IMR-90 (cell line): Measurements from ENCODE around the gene RELN.

Experiments
- CEBPB ChIP-seq: IDR thresholded peaks from 2 replicates; pipeline ENCODE4 v1.6.1; 2012; ENCODE audit warnings: low read depth, low read length, improper control_type of control experiment
- NFE2L2 ChIP-seq: fragments of 150-350 bp; IDR thresholded peaks from 2 replicates; pipeline ENCODE4 v1.6.1; 2016; ENCODE audit warnings: low read depth, mild to moderate bottlenecking, low read length
- RFX5 ChIP-seq: IDR thresholded peaks from 2 replicates; pipeline ENCODE4 v1.8.0; 2012; ENCODE audit warnings: low read depth, mild to moderate bottlenecking, low read length, moderate library complexity
- SMC3 ChIP-seq: fragments of 150-350 bp; IDR thresholded peaks from 2 replicates; pipeline ENCODE4 v1.6.1; 2016; ENCODE audit warnings: low read depth, mild to moderate bottlenecking, antibody characterized with exemption, low read length, moderate library complexity
- TF ChIP-seq, protein P1 (sequence below): conservative IDR thresholded peaks from 2 replicates; pipeline ENCODE4 v1.5.1; 2012; ENCODE audit warnings: mild to moderate bottlenecking, low read depth, low read length, improper control_type of control experiment

DNA sequence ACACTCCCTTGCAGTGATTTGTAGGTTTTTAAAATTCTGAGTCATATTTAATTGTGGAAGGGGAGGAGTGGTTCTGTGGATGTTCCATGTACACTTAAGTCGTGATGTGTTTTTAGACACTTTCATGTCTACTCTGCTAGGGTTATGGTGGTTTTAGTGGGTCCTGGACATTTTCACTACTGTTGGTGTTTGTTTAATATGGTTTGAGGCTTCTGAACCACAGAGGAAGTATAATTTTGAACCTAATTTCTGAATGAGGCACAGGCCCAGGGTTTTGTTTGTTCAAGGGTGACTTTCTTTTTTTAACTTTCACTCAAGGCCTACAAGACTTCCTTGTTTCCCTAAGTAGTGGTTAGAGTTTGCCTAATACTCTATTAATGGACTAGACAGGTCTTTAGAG, 556.7 kb downstream of the RELN start:
- TF ChIP-seq, protein P1, sequence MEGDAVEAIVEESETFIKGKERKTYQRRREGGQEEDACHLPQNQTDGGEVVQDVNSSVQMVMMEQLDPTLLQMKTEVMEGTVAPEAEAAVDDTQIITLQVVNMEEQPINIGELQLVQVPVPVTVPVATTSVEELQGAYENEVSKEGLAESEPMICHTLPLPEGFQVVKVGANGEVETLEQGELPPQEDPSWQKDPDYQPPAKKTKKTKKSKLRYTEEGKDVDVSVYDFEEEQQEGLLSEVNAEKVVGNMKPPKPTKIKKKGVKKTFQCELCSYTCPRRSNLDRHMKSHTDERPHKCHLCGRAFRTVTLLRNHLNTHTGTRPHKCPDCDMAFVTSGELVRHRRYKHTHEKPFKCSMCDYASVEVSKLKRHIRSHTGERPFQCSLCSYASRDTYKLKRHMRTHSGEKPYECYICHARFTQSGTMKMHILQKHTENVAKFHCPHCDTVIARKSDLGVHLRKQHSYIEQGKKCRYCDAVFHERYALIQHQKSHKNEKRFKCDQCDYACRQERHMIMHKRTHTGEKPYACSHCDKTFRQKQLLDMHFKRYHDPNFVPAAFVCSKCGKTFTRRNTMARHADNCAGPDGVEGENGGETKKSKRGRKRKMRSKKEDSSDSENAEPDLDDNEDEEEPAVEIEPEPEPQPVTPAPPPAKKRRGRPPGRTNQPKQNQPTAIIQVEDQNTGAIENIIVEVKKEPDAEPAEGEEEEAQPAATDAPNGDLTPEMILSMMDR = no peak
- no peak for TF ChIP-seq NFE2L2
- TF ChIP-seq SMC3 = no peak
- TF ChIP-seq RFX5 = no peak
- TF ChIP-seq CEBPB = no peak
